ENCODE measurements around the gene NR0B2. TPM values are rescaled to one million over a fixed set of nuclear protein-coding genes. Genes with fewer than 3 reads are reported as not detected.

Gene NR0B2
- total RNA-seq, 2 donors from 2014 or later: not detected

GRCh38 chr1:26863685-26864077 is 50.1 kb downstream of the NR0B2 start:
- peaks cover 23% of the 10 kb centered on the region for H3K4me1 Mint-ChIP-seq
- H3K36me3 Mint-ChIP-seq (ENCODE audit: low read depth): no peaks in the 10 kb centered on the region
- no peak for ATAC-seq
- peak overlapping the region; percentile 93 for H3K27ac Mint-ChIP-seq
- H3K4me3 Mint-ChIP-seq: peak overlapping the region; percentile 97
- no peak for DNase-seq
- no peaks in the 10 kb centered on the region for H3K27me3 Mint-ChIP-seq
- no peaks in the 10 kb centered on the region for H3K9me3 ChIP-seq (ENCODE audit: control insufficient read depth, low read length, poor library complexity, severe bottlenecking)

- H3K27me3 Mint-ChIP-seq: no peaks in the 10 kb centered on the region
- peaks cover 23% of the 10 kb centered on the region for H3K4me1 Mint-ChIP-seq
- no peak for ATAC-seq
- H3K9me3 ChIP-seq (ENCODE audit: control insufficient read depth, low read length, poor library complexity, severe bottlenecking): no peaks in the 10 kb centered on the region
- H3K27ac Mint-ChIP-seq: peak within 1 kb of the TSS; percentile 93
- peak in 2 of 3 donors; percentile 28 to 48 for DNase-seq
- no peaks in the 10 kb centered on the region for H3K36me3 Mint-ChIP-seq (ENCODE audit: low read depth)
- peak within 1 kb of the TSS; percentile 97 for H3K4me3 Mint-ChIP-seq
These were observed 50.7 kb downstream of the NR0B2 start, which contains the start of gene SFN for GRCh38 chr1:26862781-26863684. SFN (plus strand) TSS chr1:26863149; CDS start chr1:26863213, 64 bp downstream.

- DNase-seq: no peak
- Mint-ChIP-seq H3K27ac (peak overlapping the region; percentile 74), H3K36me3 (ENCODE audit: low read depth) (no peaks in the 10 kb centered on the region), H3K4me3 (no peak overlapping the region), H3K27me3 (no peaks in the 10 kb centered on the region), H3K4me1 (peaks cover 25% of the 10 kb centered on the region)
- no peaks in the 10 kb centered on the region for H3K9me3 ChIP-seq (ENCODE audit: control insufficient read depth, low read length, poor library complexity, severe bottlenecking)
- ATAC-seq: no peak
These were observed 51.8 kb downstream of the NR0B2 start for GRCh38 chr1:26861889-26862378.

Other genes starting within 250 kb of the NR0B2 start
- gene ARID1A, start 218.0 kb downstream of the NR0B2 start, total RNA-seq: 100 to 1,000 TPM; 134 to 136 TPM
- gene PIGV, start 126.0 kb downstream of the NR0B2 start, total RNA-seq: 10 to 100 TPM; 12.0 to 14.3 TPM
- 10 to 100 TPM; 70.2 to 71.2 TPM for gene ZDHHC18, start 87.3 kb downstream of the NR0B2 start, total RNA-seq
- 1 to 10 TPM; 1.3 TPM for gene SFN, start 50.8 kb downstream of the NR0B2 start, total RNA-seq
- 10 to 100 TPM; 29.1 to 41.9 TPM for gene GPN2, start 23.7 kb downstream of the NR0B2 start, total RNA-seq
- 10 to 100 TPM; 26.4 to 43.2 TPM for gene GPATCH3, start 13.5 kb downstream of the NR0B2 start, total RNA-seq
- 10 to 100 TPM; 41.8 to 43.0 TPM for gene NUDC, start 7.8 kb upstream of the NR0B2 start, total RNA-seq
- 1 to 10 TPM in 1 of 2 donors, under 1 TPM in 1; 0.62 to 1.3 TPM for gene KDF1, start 46.5 kb upstream of the NR0B2 start, total RNA-seq
- gene TRNP1, start 79.7 kb upstream of the NR0B2 start, total RNA-seq: under 1 TPM in 1 of 2 donors, not detected in 1; 0.22 TPM
- gene TENT5B, start 98.9 kb upstream of the NR0B2 start, total RNA-seq: not detected
- 10 to 100 TPM; 21.4 to 30.4 TPM for gene SLC9A1, start 241.2 kb upstream of the NR0B2 start, total RNA-seq

Data from T-helper 17 cell (primary cell).